Erythroblast (primary cell): ENCODE measurements around the gene HTR3C.

Source experiments
- GATA1 ChIP-seq: IDR thresholded peaks from 2 replicates; pipeline ENCODE4 v1.6.1; 2011; ENCODE audit warnings: low read depth, mild to moderate bottlenecking, control low read depth, low read length, moderate library complexity
- POLR2A ChIP-seq: IDR thresholded peaks from 2 replicates; pipeline ENCODE4 v1.6.1; 2011; ENCODE audit warnings: mild to moderate bottlenecking, low read length

DNA sequence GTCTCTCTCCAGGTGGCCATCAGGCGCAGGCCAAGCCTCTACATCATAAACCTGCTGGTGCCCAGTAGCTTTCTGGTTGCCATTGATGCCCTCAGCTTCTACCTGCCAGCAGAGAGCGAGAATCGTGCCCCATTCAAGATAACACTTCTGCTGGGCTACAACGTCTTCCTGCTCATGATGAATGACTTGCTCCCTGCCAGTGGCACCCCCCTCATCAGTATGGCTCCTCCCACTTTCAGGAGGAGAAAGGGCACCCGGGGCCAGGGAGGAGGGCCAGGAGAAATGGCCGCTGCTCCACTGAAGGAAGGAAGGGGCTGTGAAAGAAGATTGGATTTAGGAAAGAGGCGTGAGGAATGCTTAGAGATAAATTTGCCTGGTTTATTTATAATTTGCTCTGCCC is 6.6 kb downstream of the HTR3C start:
- no peak for TF ChIP-seq POLR2A
- no peak for TF ChIP-seq GATA1
